ENCODE data around the gene GALNTL6.
"Not testable (repeated sequence)": the region's sequence is repeated elsewhere in the genome, so short reads cannot be mapped to it uniquely, and the experiment has no call there.

Gene GALNTL6

DNA sequence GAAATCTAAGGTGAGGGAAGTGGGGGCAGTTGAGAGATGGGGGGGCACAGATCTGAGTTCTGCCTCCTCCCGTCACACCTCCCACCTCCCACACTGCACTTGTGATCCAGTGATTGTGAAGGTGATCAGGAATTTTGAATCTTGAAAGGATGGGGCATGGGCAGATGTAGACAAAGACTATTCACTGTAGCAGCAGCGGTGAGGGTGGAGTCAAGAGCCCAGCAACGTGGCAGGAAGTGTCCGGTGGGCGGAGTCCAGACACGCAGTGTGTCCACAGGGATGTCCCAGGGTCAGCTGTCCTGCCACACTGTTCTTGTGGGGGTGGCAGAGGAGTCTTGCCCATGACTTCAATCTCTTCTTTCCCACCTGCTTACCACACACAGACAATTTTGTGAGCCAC is 1024.9 kb downstream of the GALNTL6 start:
- DNase-seq = no peak

- no peak for DNase-seq
Measured at GRCh38 chr4:172838943-172839342, 1025.7 kb downstream of the GALNTL6 start.

GRCh38 chr4:172842779-172843178 is 1029.6 kb downstream of the GALNTL6 start:
- no peak for DNase-seq

DNA sequence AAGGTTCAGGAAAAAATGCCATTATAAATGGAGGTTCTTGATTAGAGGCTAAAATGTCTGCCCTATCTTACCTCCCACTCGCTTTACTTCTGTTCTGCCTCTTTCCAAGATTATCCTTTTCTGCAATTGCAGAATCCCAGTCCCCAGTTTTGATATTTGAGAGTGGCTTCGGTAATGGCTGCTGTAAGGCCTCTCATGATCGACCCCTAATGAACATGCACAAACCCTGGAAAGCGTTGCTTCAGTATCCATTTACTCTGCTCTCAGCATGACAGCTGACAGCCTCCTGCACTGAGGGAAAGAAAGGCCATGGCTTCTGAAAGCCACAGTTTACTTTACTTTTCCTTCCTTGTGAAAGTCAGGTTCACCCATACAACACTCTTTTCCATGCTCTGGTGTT is 1030.0 kb downstream of the GALNTL6 start:
- no peak for DNase-seq

DNA sequence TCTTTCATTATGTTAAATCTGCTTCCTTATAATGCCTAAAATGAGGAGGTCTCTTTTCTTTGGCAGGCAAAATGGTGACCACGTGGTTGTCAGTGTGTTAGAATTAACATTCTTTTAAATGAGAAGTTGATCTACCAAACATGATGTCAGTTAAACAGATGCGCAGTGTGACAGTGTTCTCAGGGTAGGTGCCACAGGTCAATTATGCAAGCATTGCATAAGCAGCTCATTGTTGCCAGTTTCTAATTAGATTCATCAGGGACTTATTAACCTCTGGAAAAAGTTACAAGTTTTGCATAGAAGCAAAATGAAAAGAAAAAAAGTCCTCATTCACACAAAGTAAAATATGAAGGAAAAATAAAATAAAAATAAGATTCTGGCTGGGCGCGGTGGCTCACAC is 1031.4 kb downstream of the GALNTL6 start:
- no peak for DNase-seq

GRCh38 chr4:172845281-172845680 is 1032.1 kb downstream of the GALNTL6 start:
- DNase-seq = no peak

DNA sequence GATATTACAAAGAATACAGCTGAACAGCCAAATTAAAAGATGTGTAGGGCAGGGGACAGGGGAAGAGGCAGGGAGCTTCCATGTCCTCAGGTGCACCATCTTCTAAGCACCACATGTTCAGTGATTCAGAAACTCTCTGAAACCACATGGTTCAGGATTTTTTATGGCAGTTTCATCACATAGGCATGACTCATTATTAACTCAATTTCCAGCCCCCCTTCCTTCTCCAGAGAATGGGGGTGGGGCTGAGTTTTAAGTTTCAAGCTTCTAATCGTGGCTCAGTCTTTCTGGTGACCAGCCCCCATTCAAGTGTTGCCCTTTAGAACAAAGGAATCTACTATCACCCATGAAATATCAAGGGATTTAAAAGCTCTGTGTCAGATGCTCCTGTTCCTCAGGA is 1037.6 kb downstream of the GALNTL6 start:
- DNase-seq = no peak

- DNase-seq = no peak
Measured at GRCh38 chr4:172851534-172851933, 1038.3 kb downstream of the GALNTL6 start.

- no peak for DNase-seq
Measured at GRCh38 chr4:172857026-172857425, 1043.8 kb downstream of the GALNTL6 start.

- no peak for DNase-seq
Measured at GRCh38 chr4:172858731-172859230, 1045.6 kb downstream of the GALNTL6 start.

- no peak for DNase-seq
Measured at GRCh38 chr4:172865103-172865502, 1051.9 kb downstream of the GALNTL6 start.

DNA sequence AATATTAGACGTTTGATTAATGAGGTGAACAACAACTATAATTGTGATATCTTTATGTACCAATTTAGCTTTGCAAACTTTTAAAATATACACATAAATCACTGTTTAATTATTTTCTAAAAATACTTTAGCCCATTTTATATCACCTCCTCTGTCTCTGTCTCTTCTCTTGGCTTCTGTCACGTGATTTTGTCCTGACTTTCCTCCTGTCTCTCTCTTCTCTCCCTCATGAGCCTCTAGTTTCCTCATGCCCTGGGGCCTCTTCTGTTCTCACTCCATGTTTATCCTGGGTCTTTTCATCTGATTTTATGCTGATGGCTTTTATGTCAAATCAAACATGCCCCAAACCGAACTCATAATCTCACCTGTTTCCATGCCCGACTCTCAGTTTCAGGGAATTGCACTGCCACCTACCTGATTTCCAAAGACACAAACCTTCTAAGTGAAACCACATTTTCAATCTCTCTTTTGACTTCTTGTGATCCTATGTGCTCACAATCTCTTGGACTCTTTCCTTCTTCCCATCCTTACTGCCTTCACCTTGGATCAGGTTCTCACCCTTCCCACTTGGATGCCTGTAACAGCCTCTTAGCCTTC is 1052.4 kb downstream of the GALNTL6 start:
- no peak for DNase-seq

DNA sequence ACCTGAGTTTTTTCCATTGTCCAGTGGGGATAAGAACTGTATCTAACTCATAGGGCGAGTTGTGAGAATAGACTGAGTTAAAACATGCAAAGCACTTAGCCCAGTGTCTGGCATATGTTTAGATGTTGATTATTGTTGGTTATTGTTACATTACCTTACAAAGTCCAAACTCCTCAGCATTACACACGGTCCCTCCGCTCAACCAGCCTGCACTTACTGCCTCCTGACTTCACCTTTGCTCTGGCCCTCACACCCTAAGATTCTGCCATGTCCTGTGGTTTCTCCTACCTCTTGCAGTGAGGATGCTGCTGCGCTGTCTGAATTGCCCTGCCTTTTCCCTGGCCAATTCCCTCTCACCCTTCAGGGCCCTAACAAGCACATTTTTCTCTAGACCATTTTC is 1053.2 kb downstream of the GALNTL6 start:
- DNase-seq = no peak

GRCh38 chr4:172867835-172868234 is 1054.6 kb downstream of the GALNTL6 start:
- DNase-seq = no peak

- no peak for DNase-seq
Measured at GRCh38 chr4:172868271-172868670, 1055.1 kb downstream of the GALNTL6 start.

DNA sequence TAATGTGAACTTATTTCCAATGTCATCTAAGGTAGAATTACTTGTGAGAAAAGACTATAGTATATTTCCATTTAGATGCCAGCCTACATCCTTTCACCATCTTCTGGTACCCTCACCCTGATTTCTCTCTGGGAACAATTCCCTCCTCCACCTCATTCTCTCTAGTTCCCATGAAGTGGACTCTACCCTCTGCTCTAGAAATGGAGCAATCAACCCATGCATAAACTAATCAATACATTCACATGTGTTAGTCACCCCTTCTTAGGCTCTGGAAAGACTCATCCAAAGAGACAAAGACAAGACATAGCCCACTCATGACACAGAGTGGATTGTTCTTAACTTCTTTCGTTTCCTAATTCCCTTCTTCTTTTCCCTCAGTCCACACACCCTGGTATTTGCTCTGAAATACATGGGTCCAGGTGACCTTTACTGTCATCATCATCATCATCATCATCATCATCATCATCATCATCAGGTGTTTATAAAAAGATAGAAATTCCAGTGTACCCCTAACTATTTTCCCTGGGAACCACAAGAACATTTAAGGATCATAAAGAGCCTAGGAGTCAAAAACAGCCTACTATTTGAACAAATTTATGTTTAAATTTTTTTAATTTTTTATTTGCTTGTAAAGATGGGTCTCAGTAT is 1056.5 kb downstream of the GALNTL6 start:
- DNase-seq = no peak

DNA sequence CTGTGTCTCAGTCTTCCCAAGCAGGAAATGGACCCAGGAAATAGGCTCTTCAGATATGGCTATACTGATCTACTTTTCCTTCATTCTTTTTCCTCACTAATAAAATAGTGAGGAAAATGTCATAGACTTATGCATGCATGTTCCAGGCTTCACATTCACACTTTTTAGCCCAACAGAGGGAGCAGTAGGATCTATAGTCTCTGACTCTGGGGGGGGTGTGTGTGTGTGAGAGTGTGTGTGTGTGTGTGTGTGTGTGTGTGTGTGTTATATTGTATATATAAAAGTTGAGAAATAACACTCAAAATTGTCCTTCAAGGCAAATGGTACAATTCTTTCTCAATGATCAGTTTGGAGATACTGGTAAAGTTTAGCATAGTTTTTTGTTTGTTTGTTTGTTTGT is 1058.2 kb downstream of the GALNTL6 start:
- DNase-seq = no peak

GRCh38 chr4:172874944-172875343 is 1061.7 kb downstream of the GALNTL6 start:
- DNase-seq = no peak

GRCh38 chr4:172876394-172876793 is 1063.2 kb downstream of the GALNTL6 start:
- DNase-seq = no peak

DNA sequence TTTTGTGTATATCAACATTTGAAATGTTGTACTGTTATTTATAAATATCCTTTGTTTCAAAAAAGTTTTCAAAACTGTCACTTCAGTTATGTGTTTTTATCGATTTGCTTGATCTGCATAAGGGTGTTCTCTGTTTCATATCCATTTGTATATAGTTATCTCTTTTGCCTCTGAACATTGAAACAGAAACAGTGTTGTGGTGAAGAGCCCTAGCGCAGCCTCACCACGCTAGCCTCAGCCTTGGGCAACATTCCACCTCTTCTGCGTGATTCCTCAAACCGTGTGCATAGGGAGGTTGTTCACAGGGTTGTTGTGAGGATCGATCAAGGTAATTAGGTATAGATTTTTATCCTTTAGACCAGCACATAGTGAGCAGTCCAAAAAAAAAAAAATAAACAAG is 1068.4 kb downstream of the GALNTL6 start:
- DNase-seq = no peak

DNA sequence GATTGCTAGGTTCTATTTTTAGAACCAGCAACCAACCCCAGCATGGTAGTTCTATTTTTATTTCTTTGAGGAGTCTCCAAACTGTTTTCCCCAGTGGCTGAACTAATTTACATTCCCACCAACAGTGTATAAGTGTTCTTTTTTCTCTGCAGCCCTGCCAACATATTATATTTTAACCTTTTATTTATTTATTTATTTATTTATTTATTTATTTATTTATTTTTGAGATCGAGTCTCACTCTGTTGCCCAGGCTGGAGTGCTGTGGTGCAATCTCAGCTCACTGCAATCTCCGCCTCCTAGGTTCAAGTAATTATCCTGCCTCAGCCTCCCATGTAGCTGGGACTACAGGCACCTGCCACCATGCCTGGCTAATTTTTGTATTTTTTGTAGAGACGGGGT is 1074.2 kb downstream of the GALNTL6 start:
- not testable (repeated sequence) for DNase-seq

DNA sequence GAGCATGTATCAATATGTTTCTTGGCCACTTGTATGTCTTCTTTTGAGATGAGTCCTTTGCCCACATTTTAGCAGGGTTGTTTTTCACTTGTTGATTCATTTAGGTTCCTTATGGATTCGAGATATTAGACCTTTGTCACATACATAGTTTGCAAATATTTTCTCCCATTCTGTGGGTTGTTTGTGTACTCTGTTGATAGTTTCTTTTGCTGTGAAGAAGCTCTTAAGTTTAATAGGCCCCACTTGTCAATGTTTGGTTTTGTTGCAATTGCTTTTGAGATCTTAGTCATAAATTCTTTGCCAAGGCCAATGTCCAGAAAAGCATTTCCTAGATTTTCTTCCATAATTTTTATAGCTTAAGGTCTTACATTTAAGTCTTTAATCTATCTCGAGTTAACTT is 1074.8 kb downstream of the GALNTL6 start:
- no peak for DNase-seq

DNA sequence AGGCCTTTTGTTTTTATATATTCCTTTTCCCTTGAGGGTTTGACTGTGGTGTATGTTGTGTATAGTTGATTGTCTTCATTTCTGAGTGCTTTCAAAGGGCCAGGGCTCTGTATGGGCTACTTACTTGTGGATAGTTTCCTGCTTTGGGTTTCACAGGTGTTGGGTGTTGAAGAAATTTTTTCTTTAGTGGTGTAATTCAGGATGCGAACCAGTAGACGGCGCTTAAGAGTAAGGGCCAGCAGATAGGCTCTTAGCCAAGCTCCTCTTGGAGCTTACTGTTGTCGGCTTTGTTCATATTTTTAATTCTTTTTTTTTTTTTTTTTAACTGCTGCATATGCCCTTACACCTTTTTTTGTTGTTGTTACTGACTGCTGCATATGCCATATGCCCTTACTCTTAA is 1079.1 kb downstream of the GALNTL6 start:
- no peak for DNase-seq

DNA sequence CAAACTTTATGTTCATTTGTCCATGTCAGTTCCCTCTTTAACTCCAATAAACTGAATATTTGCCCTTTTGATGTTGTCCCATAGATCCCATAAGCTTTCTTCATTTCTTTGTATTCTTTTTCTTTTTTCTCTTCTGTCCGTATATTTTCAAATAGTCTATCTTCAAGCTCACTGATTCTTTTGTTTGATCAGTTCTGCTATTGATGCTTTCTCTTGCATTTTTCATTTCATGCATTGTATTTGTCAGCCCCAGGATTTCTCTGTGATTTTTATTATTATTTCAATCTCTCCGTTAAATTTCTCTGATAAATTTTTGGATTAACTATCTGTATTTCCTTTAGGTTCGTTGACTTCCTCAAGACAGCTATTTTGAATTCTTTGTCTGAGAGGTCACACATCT is 1082.5 kb downstream of the GALNTL6 start:
- no peak for DNase-seq

GRCh38 chr4:172897046-172897445 is 1083.8 kb downstream of the GALNTL6 start:
- no peak for DNase-seq

Measured in NCI-H1417 treated with DMSO at 0.1 percent for 48 hours (cell line).